ENCODE results near the gene TEX2. TPM values are rescaled to one million over a fixed set of nuclear protein-coding genes. Genes with fewer than 3 reads are reported as not detected.

TEX2 gene
- 10 to 100 TPM; 14.8 to 17.6 TPM for total RNA-seq

- H3K27ac Mint-ChIP-seq, result peak within 1 kb of the TSS; percentile 88
- H3K36me3 Mint-ChIP-seq, result no peaks in the 10 kb centered on the region
- no peaks in the 10 kb centered on the region for H3K9me3 Mint-ChIP-seq (ENCODE audit: low read depth)
- CTCF ChIA-PET, result interaction anchor here (1.1 to 1.8 kb wide), 5 partner anchors 19 to 132 kb away, joined by 3 to 6 read pairs (median 4); no protein-coding TSS in a partner anchor
- peak within 1 kb of the TSS; percentile 80 for H3K4me3 Mint-ChIP-seq
- H3K27me3 Mint-ChIP-seq, result peaks cover 18% of the 10 kb centered on the region
- DNase-seq (peak; percentile 92), ATAC-seq (peak; percentile 92)
- H3K4me1 Mint-ChIP-seq, result peaks cover 30% of the 10 kb centered on the region
These were observed at the start of gene TEX2 for GRCh38 chr17:64263000-64263766. Gene TEX2, minus strand, starts transcription at chr17:64263260. Its CDS starts 49,043 bp downstream, at chr17:64214217.

GRCh38 chr17:64309710-64310109 lies 46.6 kb upstream of the TEX2 start:
- CTCF ChIA-PET, result interaction anchor here (0.7 to 29.4 kb wide), 5 partner anchors 12 to 284 kb away, joined by 3 to 362 read pairs (median 3); no protein-coding TSS in a partner anchor
- DNase-seq (no peak), ATAC-seq (no peak)
- Mint-ChIP-seq H3K27ac (no peak overlapping the region), H3K27me3 (peaks cover under 1% of the 10 kb centered on the region), H3K9me3 (ENCODE audit: low read depth) (no peaks in the 10 kb centered on the region), H3K4me1 (peaks cover 3% of the 10 kb centered on the region), H3K4me3 (no peak overlapping the region), H3K36me3 (no peaks in the 10 kb centered on the region)

GRCh38 chr17:64309021-64309420 lies 46.0 kb upstream of the TEX2 start:
- Mint-ChIP-seq H3K27ac (no peak overlapping the region), H3K4me1 (peaks cover 3% of the 10 kb centered on the region), H3K4me3 (no peak overlapping the region), H3K36me3 (no peaks in the 10 kb centered on the region), H3K27me3 (peaks cover 3% of the 10 kb centered on the region), H3K9me3 (ENCODE audit: low read depth) (no peaks in the 10 kb centered on the region)
- ATAC-seq (no peak), DNase-seq (no peak)
- CTCF ChIA-PET, result interaction anchor here (1.0 to 29.4 kb wide), 4 partner anchors 10 to 285 kb away, joined by 3 to 362 read pairs (median 4); no protein-coding TSS in a partner anchor

- peaks cover 3% of the 10 kb centered on the region for H3K4me1 Mint-ChIP-seq
- peak; percentile 53 for ATAC-seq
- CTCF ChIA-PET, result interaction anchor here (0.6 to 29.4 kb wide), 15 partner anchors 10 to 423 kb away, joined by 3 to 362 read pairs (median 3); partner anchors contain the start of gene POLG2
These were observed 43.9 kb upstream of the TEX2 start for GRCh38 chr17:64306850-64307463.

GRCh38 chr17:64304551-64304950 lies 41.5 kb upstream of the TEX2 start:
- DNase-seq (no peak), ATAC-seq (no peak)
- Mint-ChIP-seq H3K4me3 (no peak overlapping the region), H3K36me3 (no peaks in the 10 kb centered on the region), H3K4me1 (peaks cover 3% of the 10 kb centered on the region), H3K9me3 (ENCODE audit: low read depth) (no peaks in the 10 kb centered on the region), H3K27ac (no peak overlapping the region), H3K27me3 (peaks cover 11% of the 10 kb centered on the region)
- CTCF ChIA-PET, result interaction anchor here (0.7 to 29.4 kb wide), 4 partner anchors 14 to 186 kb away, joined by 3 to 362 read pairs (median 6); no protein-coding TSS in a partner anchor

More at GRCh38 chr17:64306850-64307463, 43.9 kb upstream of the TEX2 start:
- Mint-ChIP-seq H3K9me3 (ENCODE audit: low read depth) (no peaks in the 10 kb centered on the region), H3K27ac (peak overlapping the region; percentile 54), H3K27me3 (peaks cover 3% of the 10 kb centered on the region), H3K4me3 (no peak overlapping the region), H3K36me3 (no peaks in the 10 kb centered on the region)
- peak; percentile 80 for DNase-seq

GRCh38 chr17:64300699-64300965 lies 37.6 kb upstream of the TEX2 start:
- H3K27ac Mint-ChIP-seq, result no peak overlapping the region
- ATAC-seq, result no peak
- H3K4me1 Mint-ChIP-seq, result no peaks in the 10 kb centered on the region
- H3K27me3 Mint-ChIP-seq, result peaks cover 11% of the 10 kb centered on the region
- H3K36me3 Mint-ChIP-seq, result no peaks in the 10 kb centered on the region
- DNase-seq, result no peak
- CTCF ChIA-PET, result interaction anchor here (29.4 kb wide), 1 partner anchor 119 kb away, joined by 362 read pairs; no protein-coding TSS in a partner anchor
- no peaks in the 10 kb centered on the region for H3K9me3 Mint-ChIP-seq (ENCODE audit: low read depth)
- H3K4me3 Mint-ChIP-seq, result no peak overlapping the region

GRCh38 chr17:64297467-64298088 lies 34.5 kb upstream of the TEX2 start:
- no peaks in the 10 kb centered on the region for H3K36me3 Mint-ChIP-seq
- ATAC-seq, result no peak
- DNase-seq, result no peak
- H3K4me1 Mint-ChIP-seq, result no peaks in the 10 kb centered on the region
- peaks cover 11% of the 10 kb centered on the region for H3K27me3 Mint-ChIP-seq
- CTCF ChIA-PET, result interaction anchor here (0.8 to 29.4 kb wide), 4 partner anchors 9 to 182 kb away, joined by 3 to 362 read pairs (median 3); no protein-coding TSS in a partner anchor
- H3K4me3 Mint-ChIP-seq, result no peak overlapping the region
- no peaks in the 10 kb centered on the region for H3K9me3 Mint-ChIP-seq (ENCODE audit: low read depth)
- no peak overlapping the region for H3K27ac Mint-ChIP-seq

- Mint-ChIP-seq H3K27ac (no peak overlapping the region), H3K27me3 (peaks cover 8% of the 10 kb centered on the region), H3K4me1 (no peaks in the 10 kb centered on the region), H3K36me3 (no peaks in the 10 kb centered on the region), H3K4me3 (no peak overlapping the region), H3K9me3 (ENCODE audit: low read depth) (peaks cover 2% of the 10 kb centered on the region)
- no peak for ATAC-seq
- CTCF ChIA-PET, result interaction anchor here (1.3 to 29.4 kb wide), 2 partner anchors 10 to 123 kb away, joined by 3 to 362 read pairs; no protein-coding TSS in a partner anchor
- DNase-seq, result no peak
These were observed 33.2 kb upstream of the TEX2 start for GRCh38 chr17:64296246-64296645.

GRCh38 chr17:64295146-64295545 lies 32.1 kb upstream of the TEX2 start:
- H3K36me3 Mint-ChIP-seq, result no peaks in the 10 kb centered on the region
- ATAC-seq, result no peak

GRCh38 chr17:64291268-64291851 lies 28.3 kb upstream of the TEX2 start:
- Mint-ChIP-seq H3K4me1 (no peaks in the 10 kb centered on the region), H3K4me3 (no peak overlapping the region), H3K36me3 (no peaks in the 10 kb centered on the region), H3K27ac (no peak overlapping the region), H3K27me3 (peaks cover 3% of the 10 kb centered on the region), H3K9me3 (ENCODE audit: low read depth) (peaks cover 7% of the 10 kb centered on the region)
- CTCF ChIA-PET, result interaction anchor here (0.9 to 2.7 kb wide), 19 partner anchors 8 to 401 kb away, joined by 3 to 10 read pairs (median 3); no protein-coding TSS in a partner anchor
- DNase-seq (no peak), ATAC-seq (no peak)

More at GRCh38 chr17:64295146-64295545, 32.1 kb upstream of the TEX2 start:
- DNase-seq, result no peak
- Mint-ChIP-seq H3K4me1 (no peaks in the 10 kb centered on the region), H3K27ac (no peak overlapping the region), H3K9me3 (ENCODE audit: low read depth) (peaks cover 7% of the 10 kb centered on the region), H3K4me3 (no peak overlapping the region), H3K27me3 (peaks cover 5% of the 10 kb centered on the region)
- CTCF ChIA-PET, result interaction anchor here (1.9 to 29.4 kb wide), 2 partner anchors 11 to 124 kb away, joined by 5 to 362 read pairs; no protein-coding TSS in a partner anchor

GRCh38 chr17:64289741-64290141 lies 26.7 kb upstream of the TEX2 start:
- ATAC-seq, result no peak
- no peak overlapping the region for H3K4me3 Mint-ChIP-seq
- CTCF ChIA-PET, result interaction anchor here (0.7 to 2.7 kb wide), 7 partner anchors 11 to 400 kb away, joined by 3 to 10 read pairs (median 4); no protein-coding TSS in a partner anchor

GRCh38 chr17:64282753-64283080 lies 19.7 kb upstream of the TEX2 start:
- Mint-ChIP-seq H3K27me3 (no peaks in the 10 kb centered on the region), H3K4me1 (peaks cover 5% of the 10 kb centered on the region), H3K4me3 (no peak overlapping the region), H3K36me3 (no peaks in the 10 kb centered on the region), H3K9me3 (ENCODE audit: low read depth) (no peaks in the 10 kb centered on the region), H3K27ac (no peak overlapping the region)
- DNase-seq, result no peak
- CTCF ChIA-PET, result interaction anchor here (1.0 to 2.4 kb wide), 9 partner anchors 8 to 254 kb away, joined by 3 to 26 read pairs (median 5); partner anchors contain the start of genes ERN1 and TEX2
- ATAC-seq, result no peak

More at GRCh38 chr17:64289741-64290141, 26.7 kb upstream of the TEX2 start:
- no peaks in the 10 kb centered on the region for H3K36me3 Mint-ChIP-seq
- peaks cover 7% of the 10 kb centered on the region for H3K9me3 Mint-ChIP-seq (ENCODE audit: low read depth)
- no peaks in the 10 kb centered on the region for H3K4me1 Mint-ChIP-seq
- DNase-seq, result no peak
- no peak overlapping the region for H3K27ac Mint-ChIP-seq
- H3K27me3 Mint-ChIP-seq, result peaks cover 3% of the 10 kb centered on the region
